Neuronal stem cell (in vitro differentiated cells): ENCODE measurements around the gene AOPEP.

ENCODE experiments used
- DNase-seq: peaks from one replicate; pipeline ENCODE4 v3.0.0-alpha.2; 2013; ENCODE audit warnings: low spot score
- H2AFZ ChIP-seq: one replicate; pipeline ENCODE4 v1.6.1; 2013; ENCODE audit warnings: mild to moderate bottlenecking, low read length, inconsistent platforms
- H2AK5ac ChIP-seq: 2 replicates; pipeline ENCODE4 v1.6.1; 2013; ENCODE audit warnings: low read depth, mild to moderate bottlenecking, inconsistent platforms, low read length, moderate library complexity, mixed read lengths
- H2BK120ac ChIP-seq: 2 replicates; pipeline ENCODE4 v1.6.1; 2013; ENCODE audit warnings: low read depth, mild to moderate bottlenecking, inconsistent platforms, low read length, moderate library complexity, mixed read lengths
- H2BK12ac ChIP-seq: one replicate; pipeline ENCODE4 v1.6.1; 2013; ENCODE audit warnings: low read length, inconsistent platforms
- H2BK15ac ChIP-seq: 2 replicates; pipeline ENCODE4 v1.6.1; 2013; ENCODE audit warnings: mild to moderate bottlenecking, low read length, inconsistent platforms, mixed read lengths
- H2BK5ac ChIP-seq: one replicate; pipeline ENCODE4 v1.6.1; 2013; ENCODE audit warnings: inconsistent platforms, mild to moderate bottlenecking, low read length, moderate library complexity
- H3K14ac ChIP-seq: one replicate; pipeline ENCODE4 v1.6.1; 2013; ENCODE audit warnings: low read length, inconsistent platforms
- H3K18ac ChIP-seq: 2 replicates; pipeline ENCODE4 v1.6.1; 2013; ENCODE audit warnings: low read length, inconsistent platforms
- H3K23ac ChIP-seq: 2 replicates; pipeline ENCODE4 v1.6.1; 2013; ENCODE audit warnings: low read depth, mild to moderate bottlenecking, mixed read lengths, low read length, inconsistent platforms; ENCODE audit not compliant: poor library complexity
- H3K27ac ChIP-seq: replicated peaks from 3 replicates; pipeline ENCODE4 v1.5.1; 2013; ENCODE audit warnings: low read length, inconsistent platforms
- H3K27me3 ChIP-seq, 3 experiments: 2 replicates each; pipeline ENCODE4 v1.6.1; 2013; ENCODE audit warnings: low read length in 3 of 3, mild to moderate bottlenecking in 2 of 3, inconsistent platforms in 1 of 3, low read depth in 1 of 3, mixed read lengths in 1 of 3, moderate library complexity in 1 of 3; ENCODE audit not compliant: control insufficient read depth in 3 of 3, insufficient read depth in 3 of 3
- H3K36me3 ChIP-seq, 2 donors: replicated peaks in 1 of 2; 2 replicates each; pipeline ENCODE4 v1.6.1; 2013; ENCODE audit warnings: low read length in 2 of 2; ENCODE audit not compliant: control insufficient read depth in 2 of 2, insufficient read depth in 2 of 2
- H3K4ac ChIP-seq: 2 replicates; pipeline ENCODE4 v1.6.1; 2013; ENCODE audit warnings: inconsistent platforms, mild to moderate bottlenecking, low read length, moderate library complexity
- H3K4me1 ChIP-seq, 2 donors: 1 replicate in 1 of 2; 2 replicates in 1 of 2; pipeline ENCODE4 v1.6.1; 2013; ENCODE audit warnings: low read length in 2 of 2, low read depth in 1 of 2; ENCODE audit not compliant: control insufficient read depth in 2 of 2, insufficient read depth in 1 of 2
- H3K4me2 ChIP-seq: one replicate; pipeline ENCODE4 v1.6.1; 2013; ENCODE audit warnings: mild to moderate bottlenecking, low read length, inconsistent platforms; ENCODE audit not compliant: insufficient read depth, poor library complexity, severe bottlenecking
- H3K4me3 ChIP-seq, 2 donors: 2 replicates each; pipeline ENCODE4 v1.5.1; 2013; ENCODE audit warnings: low read length in 2 of 2, mild to moderate bottlenecking in 2 of 2, inconsistent platforms in 1 of 2, moderate library complexity in 1 of 2
- H3K79me1 ChIP-seq: one replicate; pipeline ENCODE4 v1.6.1; 2013; ENCODE audit warnings: low read depth, mild to moderate bottlenecking, inconsistent platforms, low read length, moderate library complexity
- H3K9ac ChIP-seq: one replicate; pipeline ENCODE4 v1.6.1; 2013; ENCODE audit warnings: mild to moderate bottlenecking, low read depth, low read length, inconsistent platforms; ENCODE audit not compliant: poor library complexity
- H3K9me3 ChIP-seq, 2 donors: replicated peaks in 1 of 2; 2 replicates each; pipeline versions ENCODE3 to v1.6.1; 2013; ENCODE audit warnings: low read length in 2 of 2, mild to moderate bottlenecking in 2 of 2, inconsistent platforms in 1 of 2, low read depth in 1 of 2, mixed read lengths in 1 of 2, moderate library complexity in 1 of 2; ENCODE audit not compliant: control insufficient read depth in 2 of 2, insufficient read depth in 1 of 2
- H4K8ac ChIP-seq: one replicate; pipeline ENCODE4 v1.6.1; 2013; ENCODE audit warnings: low read depth, mild to moderate bottlenecking, inconsistent platforms, low read length, moderate library complexity
- H4K91ac ChIP-seq: one replicate; pipeline ENCODE4 v1.6.1; 2013; ENCODE audit warnings: low read length, low read depth, mild to moderate bottlenecking, inconsistent platforms; ENCODE audit not compliant: poor library complexity
- WGBS, 2 donors: extraction: QIAGEN DNeasy Blood & Tissue Kit; methylation state at CpG; one replicate each; pipeline ENCODE4 v1.1.7; 2013; ENCODE audit warnings: missing lambda C conversion rate in 2 of 2, mixed read lengths in 1 of 2; ENCODE audit not compliant: insufficient read length in 2 of 2, insufficient replicate concordance in 1 of 2; ENCODE audit errors: extremely low coverage in 2 of 2; 5-methylcytosine and 5-hydroxymethylcytosine counted together

The AOPEP gene

DNA sequence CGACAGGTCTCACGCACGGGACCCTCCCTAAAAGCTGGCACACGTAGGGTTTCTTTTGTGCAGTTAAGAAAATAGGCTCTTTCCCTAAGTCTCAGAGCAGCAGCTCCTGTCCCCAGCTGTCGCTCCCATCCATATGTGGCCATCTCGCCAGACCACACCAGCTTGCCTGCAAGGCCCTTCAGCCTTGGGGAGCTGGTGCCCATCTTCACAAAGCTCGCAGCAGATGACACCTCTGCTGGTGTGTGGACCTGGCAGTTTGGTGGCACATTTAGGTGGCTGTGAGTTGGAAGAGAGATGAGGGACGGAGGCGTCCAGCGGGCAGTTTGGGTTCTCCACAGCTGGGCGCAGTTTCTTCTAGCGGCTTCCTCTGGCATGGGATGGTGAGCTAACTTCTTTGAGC, 352.0 kb downstream of the AOPEP start:
- Histone ChIP-seq H3K4me3 (no peak overlapping the region), H3K36me3 (peaks cover 7 to 39% of the 10 kb centered on the region in 2 donors), H2BK120ac (no peak overlapping the region), H3K18ac (peak overlapping the region; percentile 73), H2BK12ac (no peak overlapping the region), H4K91ac (no peak overlapping the region), H3K14ac (peak overlapping the region; percentile 61), H2AFZ (no peak overlapping the region), H2AK5ac (peak overlapping the region; percentile 56), H3K27me3 (no peaks in the 10 kb centered on the region), H3K27ac (no peak overlapping the region), H2BK15ac (no peak overlapping the region), H4K8ac (no peak overlapping the region), H3K4me2 (no peak overlapping the region), H3K23ac (no peak overlapping the region), H2BK5ac (no peak overlapping the region), H3K9ac (peak overlapping the region; percentile 65), H3K79me1 (peaks cover 2% of the 10 kb centered on the region), H3K9me3 (peaks cover 0 to 4% of the 10 kb centered on the region in 2 donors), H3K4me1 (peaks cover 14 to 34% of the 10 kb centered on the region in 2 donors), H3K4ac (no peak overlapping the region)
- WGBS, 2 donors: no CpG with 5 or more reads among the region's 12 CpGs
- DNase-seq: no peak

DNA sequence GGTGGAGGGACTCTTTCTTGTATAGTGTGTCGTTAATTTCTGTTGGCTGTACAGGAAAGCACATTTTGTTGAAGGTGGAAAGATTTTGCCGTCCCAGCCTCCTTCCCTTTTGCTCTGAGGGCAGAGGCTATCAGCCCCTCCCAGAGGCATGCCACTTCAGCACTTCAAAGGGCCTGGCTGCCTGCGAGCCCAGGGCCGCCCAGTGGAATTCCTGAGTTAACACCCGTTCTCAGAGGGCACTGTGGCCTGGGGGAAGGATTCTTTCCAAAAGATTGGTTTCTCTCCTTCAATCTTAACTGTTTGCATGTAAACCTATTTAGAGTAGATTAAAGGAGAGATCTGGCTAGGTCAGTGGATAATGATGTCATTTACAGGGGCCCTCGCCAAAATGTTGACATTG, 352.4 kb downstream of the AOPEP start:
- WGBS, 2 donors: no CpG with 5 or more reads among the region's 6 CpGs
- no peak overlapping the region for H2BK12ac ChIP-seq

DNA sequence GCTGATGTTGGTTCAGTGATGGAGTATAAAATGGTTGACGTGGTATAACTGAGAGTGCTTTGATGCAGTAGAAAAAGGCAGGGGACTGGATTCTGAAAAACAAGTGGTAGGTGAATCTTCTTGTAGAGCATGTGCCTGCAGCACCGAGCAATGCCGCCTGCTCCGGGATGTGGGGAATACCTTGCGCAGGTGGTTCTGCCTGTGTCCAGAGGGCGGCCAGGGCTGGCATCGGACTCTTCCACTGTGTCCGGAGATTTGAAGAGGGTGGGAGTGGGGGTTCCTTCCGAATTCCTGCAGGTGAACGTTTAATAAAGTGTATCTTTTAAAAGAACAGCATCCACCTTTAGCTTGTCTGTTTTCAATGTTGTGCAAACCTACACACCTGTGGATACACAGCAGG, 353.0 kb downstream of the AOPEP start:
- Histone ChIP-seq H3K27ac (no peak overlapping the region), H3K36me3 (peaks cover 8 to 45% of the 10 kb centered on the region in 2 donors)

More for the DNA sequence above, 352.4 kb downstream of the AOPEP start:
- no peak overlapping the region for H2AFZ ChIP-seq
- peaks cover 3% of the 10 kb centered on the region for H3K79me1 ChIP-seq
- H3K36me3 ChIP-seq: peaks cover 8 to 40% of the 10 kb centered on the region in 2 donors
- DNase-seq: no peak
- H4K8ac ChIP-seq: no peak overlapping the region
- H3K9ac ChIP-seq: no peak overlapping the region
- no peaks in the 10 kb centered on the region for H3K27me3 ChIP-seq
- H2BK120ac ChIP-seq: no peak overlapping the region
- H2AK5ac ChIP-seq: no peak overlapping the region
- no peak overlapping the region for H3K4me2 ChIP-seq
- H3K18ac ChIP-seq: no peak overlapping the region
- no peak overlapping the region for H3K4me3 ChIP-seq
- H3K14ac ChIP-seq: no peak overlapping the region
- no peak overlapping the region for H2BK15ac ChIP-seq
- H3K9me3 ChIP-seq: peaks cover 0 to 5% of the 10 kb centered on the region in 2 donors
- no peak overlapping the region for H3K23ac ChIP-seq
- H3K4me1 ChIP-seq: peaks cover 14 to 34% of the 10 kb centered on the region in 2 donors
- H2BK5ac ChIP-seq: no peak overlapping the region
- H3K4ac ChIP-seq: no peak overlapping the region
- H4K91ac ChIP-seq: no peak overlapping the region
- no peak overlapping the region for H3K27ac ChIP-seq

DNA sequence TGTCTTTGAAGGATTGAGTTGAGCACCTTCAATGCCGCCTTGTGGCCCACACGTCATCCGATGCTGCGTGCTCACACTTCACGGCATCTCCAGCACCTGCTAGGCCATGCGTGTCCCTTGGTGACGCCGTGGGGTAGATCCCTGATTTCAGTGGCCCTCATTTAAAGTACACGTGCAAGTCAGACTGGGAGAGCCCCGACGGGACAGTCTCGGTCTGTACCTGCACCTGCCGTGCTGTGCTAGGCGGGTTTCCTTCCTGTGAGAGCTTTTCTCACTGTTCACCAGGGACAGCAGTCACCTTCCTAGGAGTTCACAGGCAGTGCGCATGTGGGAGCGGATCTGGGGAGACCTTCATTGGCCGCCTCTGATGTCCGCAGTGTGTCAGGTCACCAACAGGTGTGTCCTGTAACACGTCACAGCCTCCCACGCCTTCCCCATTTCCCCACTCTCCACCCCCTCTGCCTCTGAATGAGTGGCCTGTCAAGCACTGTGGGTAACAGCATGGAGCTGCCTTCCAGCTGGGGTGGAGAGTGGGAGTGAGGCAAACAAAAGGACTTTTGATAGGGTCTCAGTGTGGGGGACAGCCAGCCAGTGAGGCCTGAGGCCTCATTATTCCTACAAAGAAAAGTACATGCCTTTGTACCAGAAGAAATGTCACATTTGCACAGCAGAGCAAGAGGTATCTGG, 354.6 kb downstream of the AOPEP start:
- peaks cover 0 to 5% of the 10 kb centered on the region in 2 donors for H3K9me3 ChIP-seq
- H2AK5ac ChIP-seq: peak overlapping the region; percentile 59
- no peaks in the 10 kb centered on the region for H3K27me3 ChIP-seq
- H3K4me2 ChIP-seq: no peak overlapping the region
- peak overlapping the region; percentile 9 for H3K14ac ChIP-seq
- H3K18ac ChIP-seq: peak overlapping the region; percentile 69
- no peak overlapping the region for H3K4me3 ChIP-seq
- no peak overlapping the region for H2AFZ ChIP-seq
- no CpG with 5 or more reads among the region's 20 CpGs for WGBS, 2 donors
- H2BK12ac ChIP-seq: no peak overlapping the region
- H2BK15ac ChIP-seq: peak overlapping the region; percentile 34
- H4K91ac ChIP-seq: no peak overlapping the region
- no peak overlapping the region for H3K23ac ChIP-seq
- peaks cover 3% of the 10 kb centered on the region for H3K79me1 ChIP-seq
- DNase-seq: no peak
- peak overlapping the region; percentile 25 for H3K4ac ChIP-seq
- H3K36me3 ChIP-seq: peaks cover 8 to 55% of the 10 kb centered on the region in 2 donors
- H2BK5ac ChIP-seq: no peak overlapping the region
- peak overlapping the region; percentile 72 for H3K9ac ChIP-seq
- peak overlapping the region; percentile 40 for H3K27ac ChIP-seq
- no peak overlapping the region for H4K8ac ChIP-seq
- peaks cover 14 to 40% of the 10 kb centered on the region in 2 donors for H3K4me1 ChIP-seq
- no peak overlapping the region for H2BK120ac ChIP-seq

More for the DNA sequence above, 353.0 kb downstream of the AOPEP start:
- Histone ChIP-seq H2AFZ (no peak overlapping the region), H3K9me3 (peaks cover 0 to 5% of the 10 kb centered on the region in 2 donors), H4K8ac (no peak overlapping the region), H2BK12ac (no peak overlapping the region), H4K91ac (no peak overlapping the region), H3K4me3 (no peak overlapping the region), H3K18ac (no peak overlapping the region), H3K27me3 (no peaks in the 10 kb centered on the region), H3K9ac (no peak overlapping the region), H3K4me2 (no peak overlapping the region), H3K79me1 (peaks cover 3% of the 10 kb centered on the region), H3K14ac (no peak overlapping the region), H3K4me1 (peaks cover 14 to 34% of the 10 kb centered on the region in 2 donors), H2BK5ac (no peak overlapping the region), H2BK120ac (no peak overlapping the region), H3K23ac (no peak overlapping the region), H2AK5ac (no peak overlapping the region), H2BK15ac (no peak overlapping the region), H3K4ac (no peak overlapping the region)
- no peak for DNase-seq
- WGBS, 2 donors: no CpG with 5 or more reads among the region's 10 CpGs
